HG03097 (cell line): Measurements from ENCODE around the gene TUT7.
"Not testable (repeated sequence)": the region's sequence is repeated elsewhere in the genome, so short reads cannot be mapped to it uniquely, and the experiment has no call there.

ENCODE experiments used
- ATAC-seq: cut with Tn5 transposase; IDR thresholded peaks from one replicate; pipeline ENCODE4 v1.9.1; 2021; ENCODE audit not compliant: unreplicated experiment, low FRiP score

The TUT7 gene

GRCh38 chr9:86312959-86313358 is 41.3 kb downstream of the TUT7 start:
- not testable (repeated sequence) for ATAC-seq

GRCh38 chr9:86308687-86309086 is 45.5 kb downstream of the TUT7 start:
- no peak for ATAC-seq

- ATAC-seq, result no peak
Observed at GRCh38 chr9:86304236-86304730, 49.9 kb downstream of the TUT7 start.

- no peak for ATAC-seq
Observed at GRCh38 chr9:86303316-86303975, 50.8 kb downstream of the TUT7 start.

GRCh38 chr9:86301686-86302085 is 52.5 kb downstream of the TUT7 start:
- no peak for ATAC-seq

GRCh38 chr9:86300701-86301100 is 53.5 kb downstream of the TUT7 start:
- no peak for ATAC-seq

- ATAC-seq, result no peak
Observed at GRCh38 chr9:86298873-86299272, 55.3 kb downstream of the TUT7 start.

GRCh38 chr9:86290341-86290740 is 63.9 kb downstream of the TUT7 start:
- ATAC-seq, result not testable (repeated sequence)

- no peak for ATAC-seq
Observed at GRCh38 chr9:86288499-86289198, 65.6 kb downstream of the TUT7 start.

GRCh38 chr9:86287013-86287412 is 67.2 kb downstream of the TUT7 start:
- ATAC-seq, result no peak

GRCh38 chr9:86286278-86286677 is 67.9 kb downstream of the TUT7 start:
- ATAC-seq, result no peak

GRCh38 chr9:86285261-86285660 is 68.9 kb downstream of the TUT7 start:
- no peak for ATAC-seq

- ATAC-seq, result peak; percentile 11
Observed at GRCh38 chr9:86282979-86283535, 71.2 kb downstream of the TUT7 start.

- ATAC-seq, result peak; percentile 76
Observed at GRCh38 chr9:86282077-86282978, 71.9 kb downstream of the TUT7 start, which contains the start of gene ISCA1. Gene ISCA1, minus strand, starts transcription at chr9:86282538. Its CDS starts 80 bp downstream, at chr9:86282458.

GRCh38 chr9:86281593-86282076 is 72.6 kb downstream of the TUT7 start:
- ATAC-seq, result peak; percentile 1

GRCh38 chr9:86280580-86280979 is 73.6 kb downstream of the TUT7 start:
- ATAC-seq, result no peak

GRCh38 chr9:86279839-86280238 is 74.4 kb downstream of the TUT7 start:
- no peak for ATAC-seq

- no peak for ATAC-seq
Observed at GRCh38 chr9:86277072-86277471, 77.1 kb downstream of the TUT7 start.

- no peak for ATAC-seq
Observed at GRCh38 chr9:86275962-86276361, 78.2 kb downstream of the TUT7 start.

GRCh38 chr9:86274821-86275643 is 79.2 kb downstream of the TUT7 start:
- no peak for ATAC-seq
